ENCODE measurements around the gene VPS13A. TPM values are rescaled to one million over a fixed set of nuclear protein-coding genes. Genes with fewer than 3 reads are reported as not detected.
"Not testable (repeated sequence)": the region's sequence is repeated elsewhere in the genome, so short reads cannot be mapped to it uniquely, and the experiment has no call there.

VPS13A gene
- total RNA-seq, 1 donor from 2014 or later: 30.5 TPM

GRCh38 chr9:77391834-77392233 lies 214.5 kb downstream of the VPS13A start:
- H3K36me3 Mint-ChIP-seq: no peaks in the 10 kb centered on the region

GRCh38 chr9:77392328-77392727 lies 215.0 kb downstream of the VPS13A start:
- Mint-ChIP-seq H3K36me3 (no peaks in the 10 kb centered on the region), H3K4me1 (ENCODE audit: unreplicated experiment) (no peaks in the 10 kb centered on the region), H3K27ac (no peak overlapping the region), H3K9me3 (no peaks in the 10 kb centered on the region), H3K4me3 (no peak overlapping the region), H3K27me3 (no peaks in the 10 kb centered on the region)
- TF ChIP-seq CTCF (conservative IDR thresholded peaks at IDR 0.05): no peak
- no peak for DNase-seq (ENCODE audit: extremely low spot score, unreplicated experiment)

More at GRCh38 chr9:77391834-77392233, 214.5 kb downstream of the VPS13A start:
- DNase-seq (ENCODE audit: extremely low spot score, unreplicated experiment): no peak
- Mint-ChIP-seq H3K4me1 (ENCODE audit: unreplicated experiment) (no peaks in the 10 kb centered on the region), H3K27ac (no peak overlapping the region), H3K4me3 (no peak overlapping the region), H3K9me3 (no peaks in the 10 kb centered on the region), H3K27me3 (no peaks in the 10 kb centered on the region)
- TF ChIP-seq CTCF (conservative IDR thresholded peaks at IDR 0.05): no peak

- not testable (repeated sequence) for H3K27me3 Mint-ChIP-seq; H3K9me3 Mint-ChIP-seq; H3K4me1 Mint-ChIP-seq (ENCODE audit: unreplicated experiment); DNase-seq (ENCODE audit: extremely low spot score, unreplicated experiment); H3K4me3 Mint-ChIP-seq; H3K27ac Mint-ChIP-seq; H3K36me3 Mint-ChIP-seq
Observed at GRCh38 chr9:77398581-77398980, 221.2 kb downstream of the VPS13A start.

GRCh38 chr9:77399964-77400363 lies 222.6 kb downstream of the VPS13A start:
- Mint-ChIP-seq H3K4me1 (ENCODE audit: unreplicated experiment) (no peaks in the 10 kb centered on the region), H3K36me3 (no peaks in the 10 kb centered on the region), H3K27ac (no peak overlapping the region), H3K9me3 (no peaks in the 10 kb centered on the region), H3K4me3 (no peak overlapping the region), H3K27me3 (no peaks in the 10 kb centered on the region)
- no peak for TF ChIP-seq CTCF (conservative IDR thresholded peaks at IDR 0.05)
- DNase-seq (ENCODE audit: extremely low spot score, unreplicated experiment): no peak

DNA sequence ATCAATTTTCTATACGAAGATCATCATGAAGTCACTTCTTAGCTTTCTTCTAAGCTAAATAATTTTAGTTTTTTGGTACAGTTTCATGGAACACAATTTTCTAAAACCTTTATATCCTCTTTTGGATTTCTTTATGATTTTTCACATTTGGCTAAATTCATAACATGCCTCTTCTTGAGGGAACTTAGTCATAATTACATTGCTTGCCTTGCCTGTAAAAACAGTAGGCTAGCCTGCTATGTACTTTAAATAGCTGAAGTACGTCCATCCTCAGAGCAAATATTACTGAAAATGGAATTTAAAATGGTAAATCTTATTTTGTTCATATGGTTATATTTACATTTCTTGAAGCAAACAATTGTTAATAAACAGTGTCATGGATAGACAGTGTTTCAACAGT lies 225.0 kb downstream of the VPS13A start:
- H3K4me3 Mint-ChIP-seq: no peak overlapping the region
- TF ChIP-seq CTCF (conservative IDR thresholded peaks at IDR 0.05): no peak
- no peaks in the 10 kb centered on the region for H3K27me3 Mint-ChIP-seq
- no peak overlapping the region for H3K27ac Mint-ChIP-seq
- H3K4me1 Mint-ChIP-seq (ENCODE audit: unreplicated experiment): no peaks in the 10 kb centered on the region
- peaks cover 14% of the 10 kb centered on the region for H3K36me3 Mint-ChIP-seq
- H3K9me3 Mint-ChIP-seq: peaks cover 7% of the 10 kb centered on the region
- no peak for DNase-seq (ENCODE audit: extremely low spot score, unreplicated experiment)

DNA sequence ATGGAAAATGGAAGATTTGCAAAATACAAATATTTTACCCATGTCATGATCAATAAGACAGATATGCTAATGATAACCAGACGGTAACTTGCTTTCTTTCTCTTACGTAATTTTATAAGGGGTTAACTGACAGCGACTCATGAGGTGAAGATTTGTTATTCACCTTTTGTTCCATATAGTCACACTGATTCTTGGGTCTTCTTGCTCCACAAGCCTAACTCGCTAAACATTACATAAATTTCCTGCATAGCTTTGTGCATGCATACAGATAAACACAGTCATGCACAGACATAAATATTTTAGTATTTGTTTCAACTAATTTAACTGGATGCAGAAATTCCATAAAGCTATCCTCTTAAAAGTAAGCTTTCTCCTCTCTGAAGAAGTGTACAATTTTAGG lies 225.9 kb downstream of the VPS13A start:
- Mint-ChIP-seq H3K4me3 (no peak overlapping the region), H3K27ac (no peak overlapping the region), H3K9me3 (peaks cover 12% of the 10 kb centered on the region), H3K27me3 (no peaks in the 10 kb centered on the region), H3K4me1 (ENCODE audit: unreplicated experiment) (no peaks in the 10 kb centered on the region), H3K36me3 (peaks cover 20% of the 10 kb centered on the region)
- DNase-seq (ENCODE audit: extremely low spot score, unreplicated experiment): no peak
- TF ChIP-seq CTCF (conservative IDR thresholded peaks at IDR 0.05): no peak

DNA sequence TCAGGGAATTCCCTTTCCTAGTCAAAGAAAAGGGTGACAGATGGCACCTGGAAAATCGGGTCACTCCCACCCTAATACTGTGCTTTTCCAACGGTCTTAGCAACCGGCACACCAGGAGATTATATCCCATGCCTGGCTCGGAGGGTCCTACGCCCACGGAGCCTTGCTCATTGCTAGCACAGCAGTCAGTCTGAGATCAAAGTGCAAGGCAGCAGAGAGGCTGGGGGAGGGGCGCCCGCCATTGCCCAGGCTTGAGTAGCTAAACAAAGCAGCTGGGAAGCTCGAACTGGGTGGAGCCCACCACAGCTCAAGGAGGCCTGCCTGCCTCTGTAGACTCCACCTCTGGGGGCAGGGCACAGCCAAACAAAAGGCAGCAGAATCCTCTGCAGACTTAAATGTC lies 231.2 kb downstream of the VPS13A start:
- not testable (repeated sequence) for H3K27me3 Mint-ChIP-seq; H3K27ac Mint-ChIP-seq; H3K4me1 Mint-ChIP-seq (ENCODE audit: unreplicated experiment); H3K4me3 Mint-ChIP-seq
- peaks cover 13% of the 10 kb centered on the region for H3K9me3 Mint-ChIP-seq
- peaks cover 32% of the 10 kb centered on the region for H3K36me3 Mint-ChIP-seq
- DNase-seq (ENCODE audit: extremely low spot score, unreplicated experiment): peak; percentile 42
